Measurements from ENCODE around the gene COMP. TPM values are rescaled to one million over a fixed set of nuclear protein-coding genes. Genes with fewer than 3 reads are reported as not detected.

The COMP gene
- total RNA-seq, 1 donor from 2014 or later = 0.31 TPM

DNA sequence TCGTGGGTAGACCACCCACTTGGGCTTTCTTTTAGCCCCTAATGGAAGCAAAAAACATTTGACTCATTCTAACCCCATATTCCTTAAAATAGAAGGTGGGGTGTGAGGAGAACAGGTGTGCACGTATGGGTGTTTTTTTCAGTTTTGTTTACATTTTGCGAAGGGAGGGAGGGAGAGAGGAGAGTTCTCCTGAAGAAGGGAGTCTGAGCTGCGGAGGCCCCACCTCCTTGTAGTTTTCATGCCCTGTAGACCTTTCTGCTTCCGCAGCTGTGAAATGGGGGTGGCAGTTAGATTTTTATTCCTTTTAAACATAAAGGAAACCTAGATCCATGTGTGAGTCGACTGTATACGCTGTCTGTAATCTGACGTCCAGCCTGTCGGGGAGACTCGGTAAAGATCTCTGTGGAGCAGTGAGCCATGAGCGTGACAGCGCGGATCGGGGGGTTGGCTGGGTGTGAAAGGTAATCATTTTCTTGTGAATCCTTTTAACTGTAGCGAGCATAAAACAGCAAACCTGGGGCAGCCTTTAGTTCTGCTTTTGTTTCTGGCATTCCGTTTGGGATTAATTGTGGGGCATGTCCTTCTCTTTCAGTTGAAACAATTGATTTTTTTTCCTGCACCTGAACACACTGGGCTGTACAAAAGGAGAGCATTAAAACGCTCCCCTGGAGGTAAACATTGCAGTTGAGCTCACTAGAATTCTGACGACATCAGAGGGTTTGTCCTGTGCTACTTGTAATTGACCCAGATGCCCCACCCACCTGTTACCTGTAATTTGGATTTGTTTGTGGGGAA is 42.9 kb upstream of the COMP start:
- no peaks in the 10 kb centered on the region for H3K27me3 Mint-ChIP-seq (ENCODE audit: low read depth)
- peak overlapping the region; percentile 81 for H3K27ac Mint-ChIP-seq

DNA sequence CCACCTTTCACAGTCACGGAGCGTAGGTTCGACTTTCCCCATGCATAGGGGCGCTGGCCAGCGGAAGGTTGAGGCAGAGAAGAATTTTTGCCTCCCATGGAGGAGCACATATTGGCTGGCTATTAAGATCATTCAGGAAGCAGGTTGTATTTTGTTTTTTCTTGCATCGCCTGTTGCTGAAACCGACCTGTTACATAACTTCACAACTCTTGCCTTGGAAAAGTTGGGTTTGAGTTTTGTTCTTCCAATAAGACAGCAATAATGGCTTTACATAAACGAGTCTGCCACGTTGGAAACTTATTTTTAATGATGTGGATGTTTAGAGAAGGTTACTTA is 42.0 kb upstream of the COMP start:
- H3K9me3 Mint-ChIP-seq = no peaks in the 10 kb centered on the region
- peak overlapping the region; percentile 97 for H3K27ac Mint-ChIP-seq
- TF ChIP-seq, protein P1, sequence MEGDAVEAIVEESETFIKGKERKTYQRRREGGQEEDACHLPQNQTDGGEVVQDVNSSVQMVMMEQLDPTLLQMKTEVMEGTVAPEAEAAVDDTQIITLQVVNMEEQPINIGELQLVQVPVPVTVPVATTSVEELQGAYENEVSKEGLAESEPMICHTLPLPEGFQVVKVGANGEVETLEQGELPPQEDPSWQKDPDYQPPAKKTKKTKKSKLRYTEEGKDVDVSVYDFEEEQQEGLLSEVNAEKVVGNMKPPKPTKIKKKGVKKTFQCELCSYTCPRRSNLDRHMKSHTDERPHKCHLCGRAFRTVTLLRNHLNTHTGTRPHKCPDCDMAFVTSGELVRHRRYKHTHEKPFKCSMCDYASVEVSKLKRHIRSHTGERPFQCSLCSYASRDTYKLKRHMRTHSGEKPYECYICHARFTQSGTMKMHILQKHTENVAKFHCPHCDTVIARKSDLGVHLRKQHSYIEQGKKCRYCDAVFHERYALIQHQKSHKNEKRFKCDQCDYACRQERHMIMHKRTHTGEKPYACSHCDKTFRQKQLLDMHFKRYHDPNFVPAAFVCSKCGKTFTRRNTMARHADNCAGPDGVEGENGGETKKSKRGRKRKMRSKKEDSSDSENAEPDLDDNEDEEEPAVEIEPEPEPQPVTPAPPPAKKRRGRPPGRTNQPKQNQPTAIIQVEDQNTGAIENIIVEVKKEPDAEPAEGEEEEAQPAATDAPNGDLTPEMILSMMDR (IDR thresholded peaks at IDR 0.05; ENCODE audit: unreplicated experiment) = no peak
- H3K36me3 Mint-ChIP-seq = peaks cover 7% of the 10 kb centered on the region
- peaks cover 32% of the 10 kb centered on the region for H3K4me1 Mint-ChIP-seq
- no peak for DNase-seq (ENCODE audit: low spot score in 2 of 2, unreplicated experiment in 2 of 2)
- peak overlapping the region; percentile 94 for H3K4me3 Mint-ChIP-seq
- no peaks in the 10 kb centered on the region for H3K27me3 Mint-ChIP-seq (ENCODE audit: low read depth)

More for the DNA sequence above, 42.9 kb upstream of the COMP start:
- Mint-ChIP-seq H3K4me1 (peaks cover 32% of the 10 kb centered on the region), H3K9me3 (no peaks in the 10 kb centered on the region), H3K36me3 (peaks cover 7% of the 10 kb centered on the region), H3K4me3 (peak overlapping the region; percentile 94)
- TF ChIP-seq, protein P1 (IDR thresholded peaks at IDR 0.05; ENCODE audit: unreplicated experiment) = no peak
- no peak for DNase-seq (ENCODE audit: low spot score in 2 of 2, unreplicated experiment in 2 of 2)

DNA sequence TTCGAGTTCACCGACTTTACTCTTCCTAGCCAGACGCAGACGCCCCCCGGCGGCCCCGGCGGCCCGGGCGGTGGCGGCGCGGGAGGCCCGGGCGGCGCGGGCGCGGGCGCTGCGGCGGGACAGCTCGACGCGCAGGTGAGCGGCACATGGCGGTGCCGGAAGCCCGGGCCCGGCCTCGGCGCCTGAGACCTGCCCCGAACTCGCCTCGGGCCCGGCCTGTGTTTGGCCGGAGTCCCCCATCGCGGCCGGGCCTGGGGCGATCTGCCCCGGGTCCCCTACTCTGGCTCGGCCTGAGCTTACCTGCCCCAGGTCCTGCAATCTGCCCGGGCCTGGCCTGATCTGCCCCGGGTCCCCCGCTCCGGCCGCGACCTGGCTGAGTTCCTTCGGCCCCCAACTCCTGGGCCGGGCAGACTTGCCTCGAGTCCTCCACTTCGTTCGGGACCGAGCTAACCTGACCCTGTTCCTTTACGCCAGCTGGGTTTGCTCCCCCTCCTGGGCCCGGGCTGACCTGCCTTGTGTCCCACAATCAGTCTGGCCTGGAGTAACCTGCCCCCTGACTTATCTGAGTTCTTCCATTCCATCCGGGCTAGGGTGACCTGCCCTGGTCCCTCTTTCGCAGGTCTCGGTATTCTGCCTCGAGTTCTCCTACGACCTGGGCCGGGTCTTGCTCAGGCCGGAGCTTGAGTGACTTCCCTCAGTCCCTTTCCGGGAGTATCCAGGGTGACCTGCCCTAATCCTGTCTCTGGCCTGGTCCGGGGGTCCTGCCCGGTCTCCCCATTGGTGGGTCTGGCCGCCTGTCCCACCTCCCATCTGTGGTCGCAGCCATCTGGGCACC is 41.4 kb upstream of the COMP start:
- TF ChIP-seq, protein P1 (IDR thresholded peaks at IDR 0.05; ENCODE audit: unreplicated experiment) = no peak
- Mint-ChIP-seq H3K36me3 (peaks cover 4% of the 10 kb centered on the region), H3K9me3 (peaks cover 3% of the 10 kb centered on the region), H3K27ac (peak overlapping the region; percentile 97), H3K4me3 (peak overlapping the region; percentile 94), H3K4me1 (peaks cover 32% of the 10 kb centered on the region), H3K27me3 (ENCODE audit: low read depth) (peaks cover 3% of the 10 kb centered on the region)
- DNase-seq (ENCODE audit: low spot score in 2 of 2, unreplicated experiment in 2 of 2) = peak in 1 of 2 experiments; percentile 49

DNA sequence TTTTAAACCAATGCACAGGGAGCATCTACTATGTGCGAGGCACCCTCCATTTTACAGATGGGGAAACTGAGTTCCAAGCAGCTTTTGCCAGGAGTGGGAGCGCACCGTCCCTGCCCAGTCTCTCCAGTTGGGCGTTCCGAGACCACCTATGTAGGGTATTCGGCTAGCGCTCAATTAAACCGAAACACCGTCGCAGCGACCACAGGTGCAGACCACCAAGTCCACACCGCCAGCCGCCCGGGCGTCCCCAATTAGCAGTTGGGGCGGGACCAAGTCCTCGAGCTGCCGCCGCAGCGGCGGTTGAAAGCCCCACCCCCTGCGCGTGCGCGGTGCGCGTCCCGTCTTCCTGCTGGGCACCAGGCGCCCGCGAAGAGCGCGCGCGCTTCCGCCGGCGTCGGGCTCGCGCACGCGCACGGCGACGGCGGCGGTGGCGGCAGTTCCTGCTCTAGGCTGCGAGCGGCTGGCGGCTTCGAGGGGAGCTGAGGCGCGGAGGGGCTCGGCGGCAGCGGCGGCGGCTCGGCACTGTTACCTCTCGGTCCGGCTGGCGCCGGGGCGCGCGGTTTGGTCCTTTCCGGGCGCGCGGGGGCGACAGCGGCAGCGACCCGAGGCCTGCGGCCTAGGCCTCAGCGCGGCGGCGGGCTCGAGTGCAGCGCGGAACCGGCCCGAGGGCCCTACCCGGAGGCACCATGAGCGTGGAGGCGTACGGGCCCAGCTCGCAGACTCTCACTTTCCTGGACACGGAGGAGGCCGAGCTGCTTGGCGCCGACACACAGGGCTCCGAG is 40.6 kb upstream of the COMP start, which contains the start of gene UPF1:
Gene UPF1 (plus strand): TSS at position 436 of the 782 bp plus-strand sequence. CDS start 251 bp downstream, at position 687.
- Mint-ChIP-seq H3K27me3 (ENCODE audit: low read depth) (peaks cover 3% of the 10 kb centered on the region), H3K4me1 (peaks cover 32% of the 10 kb centered on the region), H3K9me3 (peaks cover 4% of the 10 kb centered on the region), H3K4me3 (peak within 1 kb of the TSS; percentile 94), H3K36me3 (peaks cover 4% of the 10 kb centered on the region), H3K27ac (peak within 1 kb of the TSS; percentile 97)
- TF ChIP-seq, protein P1 (IDR thresholded peaks at IDR 0.05; ENCODE audit: unreplicated experiment) = no peak
- peak; percentile 97 to 98 for DNase-seq (ENCODE audit: low spot score in 2 of 2, unreplicated experiment in 2 of 2)

DNA sequence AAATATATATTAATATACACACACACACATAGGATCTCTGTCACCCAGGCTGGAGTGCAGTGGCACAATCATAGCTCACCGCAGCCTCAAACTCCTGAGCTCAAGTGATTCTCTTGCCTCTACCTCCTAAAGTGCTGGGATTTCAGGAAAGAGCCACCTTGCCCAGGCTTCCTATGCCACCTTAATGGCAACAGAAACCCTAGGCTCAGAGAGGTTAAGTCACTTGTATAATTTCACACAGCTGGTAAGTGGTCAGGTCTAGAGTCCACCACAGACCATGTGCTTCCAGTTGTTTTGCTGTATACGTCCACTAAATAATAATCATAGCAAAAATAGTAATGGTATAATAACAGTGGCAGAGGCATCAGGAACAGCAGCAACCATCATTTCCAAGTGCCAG is 39.4 kb upstream of the COMP start:
- H3K27ac Mint-ChIP-seq = no peak overlapping the region
- peaks cover 24% of the 10 kb centered on the region for H3K4me1 Mint-ChIP-seq
- peaks cover 6% of the 10 kb centered on the region for H3K27me3 Mint-ChIP-seq (ENCODE audit: low read depth)
- peaks cover under 1% of the 10 kb centered on the region for H3K36me3 Mint-ChIP-seq
- TF ChIP-seq, protein P1 (IDR thresholded peaks at IDR 0.05; ENCODE audit: unreplicated experiment) = no peak
- H3K9me3 Mint-ChIP-seq = peaks cover 8% of the 10 kb centered on the region
- no peak for DNase-seq (ENCODE audit: low spot score in 2 of 2, unreplicated experiment in 2 of 2)
- peak overlapping the region; percentile 66 for H3K4me3 Mint-ChIP-seq

Data from mesothelial cell of epicardium (in vitro differentiated cells).